RPMI7951 (cell line): Measurements from ENCODE around the gene PNKP. TPM values are rescaled to one million over a fixed set of nuclear protein-coding genes. Genes with fewer than 3 reads are reported as not detected.

Experiments used
- DNase-seq: peaks from one replicate; pipeline ENCODE4 v3.0.0-alpha.2; 2012; ENCODE audit warnings: low read depth
- total RNA-seq: library from RNA; depleted of rRNA; stranded (reverse); fragments of >200 nt; shearing (Covaris generic); gene quantifications from 2 replicates; pipeline ENCODE4 v1.2.3, GENCODE V29; 2014

The PNKP gene
- total RNA-seq, 1 experiment from 2014 or later, result 22.7 TPM

GRCh38 chr19:49860336-49861102 is 6.9 kb downstream of the PNKP start:
- no peak for DNase-seq

DNA sequence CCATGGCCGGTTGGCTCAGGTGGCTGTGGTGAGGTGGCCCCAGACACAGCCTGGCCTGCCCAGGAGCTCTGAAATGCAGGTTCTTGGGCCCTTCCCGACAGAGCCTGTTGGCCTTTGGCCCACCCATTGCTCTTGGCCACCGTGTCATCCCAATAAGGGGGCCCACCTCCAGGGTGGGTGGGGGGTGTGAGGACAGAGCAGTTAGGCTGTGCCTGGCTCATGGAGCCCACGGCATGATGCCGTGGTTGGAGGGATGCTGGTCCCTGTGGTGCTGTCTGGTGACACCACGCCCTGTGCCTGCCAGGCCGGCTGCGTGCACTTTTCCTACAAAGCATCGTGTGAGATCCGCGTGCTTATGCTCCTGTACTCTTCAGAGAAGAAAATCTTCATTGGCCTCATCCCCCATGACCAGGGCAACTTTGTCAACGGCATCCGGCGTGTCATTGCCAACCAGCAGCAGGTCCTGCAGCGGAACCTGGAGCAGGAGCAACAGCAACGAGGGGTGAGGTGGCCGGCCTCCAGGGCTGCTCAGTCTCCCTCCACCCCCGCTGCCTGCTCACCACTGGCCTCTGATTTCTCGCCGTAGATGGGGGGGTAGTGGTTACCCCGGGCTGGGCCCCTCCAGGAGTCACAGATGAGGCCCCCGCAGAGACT is 7.6 kb downstream of the PNKP start:
- no peak for DNase-seq

DNA sequence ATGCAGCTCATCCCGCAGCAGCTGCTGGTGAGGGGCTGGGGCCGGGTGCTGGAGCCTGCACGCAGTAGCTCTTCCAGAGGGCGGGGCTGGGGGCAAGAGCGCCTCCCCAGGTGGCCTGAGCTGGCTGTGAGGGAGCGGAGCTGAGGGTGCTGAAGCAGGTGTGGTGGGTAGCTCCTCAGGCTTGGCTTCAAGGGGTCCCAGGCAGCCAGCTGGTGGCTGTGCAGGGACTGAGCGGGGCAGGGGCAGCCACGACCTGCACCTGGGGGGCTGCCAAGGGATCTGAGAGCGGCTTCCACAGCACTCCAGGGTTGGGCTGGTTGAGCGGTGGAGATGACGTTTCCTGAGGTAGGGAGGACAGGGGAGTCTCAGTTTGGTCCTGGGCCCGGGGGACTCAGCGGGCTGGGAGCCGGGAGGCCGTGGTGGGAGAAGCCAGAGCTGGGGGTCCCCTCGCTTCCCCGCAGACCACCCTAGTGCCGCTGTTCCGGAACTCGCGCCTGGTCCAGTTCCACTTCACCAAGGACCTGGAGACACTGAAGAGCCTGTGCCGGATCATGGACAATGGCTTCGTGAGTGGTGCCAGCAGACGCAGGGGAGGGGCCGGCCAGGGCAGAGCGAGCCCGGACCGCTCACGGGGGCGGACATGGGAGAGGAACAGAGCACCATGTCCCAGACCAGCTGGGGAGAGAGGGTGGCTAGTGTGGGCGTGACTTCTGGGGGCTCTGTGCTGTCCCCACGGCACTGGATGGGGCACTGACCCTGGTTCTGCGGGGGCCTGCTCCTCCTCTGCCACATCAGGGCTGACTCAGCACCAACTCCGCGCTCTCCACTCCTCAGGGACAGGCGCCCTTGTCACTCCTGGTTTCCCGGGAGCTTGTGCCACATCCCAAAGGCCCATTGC is 9.0 kb downstream of the PNKP start:
- peak; percentile 55 for DNase-seq

DNA sequence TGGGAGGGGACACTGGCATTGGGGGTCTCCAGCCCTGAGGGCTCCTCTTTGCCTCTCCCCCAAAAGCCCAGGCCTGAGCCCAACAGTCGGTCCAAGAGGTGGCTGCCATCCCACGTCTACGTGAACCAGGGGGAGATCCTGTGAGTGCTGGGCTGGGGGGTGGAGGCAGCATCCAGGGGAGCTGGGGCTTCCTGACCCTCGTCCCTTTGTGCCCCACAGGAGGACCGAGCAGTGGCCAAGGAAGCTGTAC is 9.6 kb downstream of the PNKP start:
- DNase-seq, result no peak

- no peak for DNase-seq
Observed at GRCh38 chr19:49857061-49857837, 10.1 kb downstream of the PNKP start.

GRCh38 chr19:49856574-49857021 is 10.8 kb downstream of the PNKP start:
- DNase-seq, result no peak

DNA sequence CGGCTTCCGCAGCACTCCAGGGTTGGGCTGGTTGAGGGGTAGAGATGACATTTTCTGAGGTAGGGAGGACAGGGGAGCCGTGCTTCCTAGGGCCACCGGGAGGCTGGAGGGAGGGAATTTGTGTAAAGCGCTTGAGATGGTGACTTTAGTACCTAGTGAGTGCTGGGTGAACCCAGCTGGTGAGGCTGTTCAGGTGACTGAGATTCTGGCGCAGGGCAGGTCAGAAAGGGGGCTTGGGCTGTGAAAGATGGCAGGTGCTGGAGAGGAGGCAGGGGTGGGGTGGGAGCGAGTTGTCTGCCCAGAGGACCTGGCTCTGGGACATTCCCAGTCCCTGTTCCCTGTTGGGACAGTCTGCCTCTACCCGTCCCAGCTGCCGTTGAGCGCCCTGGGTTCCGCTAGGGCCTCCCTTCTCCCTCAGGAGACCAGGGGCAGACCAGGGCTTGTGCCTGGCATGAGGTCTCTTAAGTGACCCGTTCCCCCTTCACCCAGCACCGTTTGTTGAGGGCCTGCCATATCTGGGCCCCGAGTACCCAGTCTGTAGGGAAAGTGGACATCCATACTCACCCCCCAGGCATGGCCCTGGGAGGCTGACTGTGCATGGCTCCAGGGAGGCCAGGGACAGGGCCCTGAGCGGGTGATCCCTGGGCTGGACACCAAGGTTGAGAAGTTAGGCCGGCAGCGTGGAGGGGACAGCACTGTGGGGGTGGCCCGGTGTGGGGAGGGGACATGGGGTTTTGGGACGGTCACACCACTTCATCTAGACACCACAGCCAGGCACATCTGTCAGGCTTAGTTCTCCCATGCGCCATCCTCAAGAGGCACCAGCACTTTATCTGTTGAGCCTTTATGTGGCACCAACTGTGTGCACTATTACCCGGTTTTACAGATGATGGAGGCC is 11.5 kb downstream of the PNKP start:
- DNase-seq, result no peak

GRCh38 chr19:49855277-49855675 is 12.1 kb downstream of the PNKP start:
- no peak for DNase-seq

DNA sequence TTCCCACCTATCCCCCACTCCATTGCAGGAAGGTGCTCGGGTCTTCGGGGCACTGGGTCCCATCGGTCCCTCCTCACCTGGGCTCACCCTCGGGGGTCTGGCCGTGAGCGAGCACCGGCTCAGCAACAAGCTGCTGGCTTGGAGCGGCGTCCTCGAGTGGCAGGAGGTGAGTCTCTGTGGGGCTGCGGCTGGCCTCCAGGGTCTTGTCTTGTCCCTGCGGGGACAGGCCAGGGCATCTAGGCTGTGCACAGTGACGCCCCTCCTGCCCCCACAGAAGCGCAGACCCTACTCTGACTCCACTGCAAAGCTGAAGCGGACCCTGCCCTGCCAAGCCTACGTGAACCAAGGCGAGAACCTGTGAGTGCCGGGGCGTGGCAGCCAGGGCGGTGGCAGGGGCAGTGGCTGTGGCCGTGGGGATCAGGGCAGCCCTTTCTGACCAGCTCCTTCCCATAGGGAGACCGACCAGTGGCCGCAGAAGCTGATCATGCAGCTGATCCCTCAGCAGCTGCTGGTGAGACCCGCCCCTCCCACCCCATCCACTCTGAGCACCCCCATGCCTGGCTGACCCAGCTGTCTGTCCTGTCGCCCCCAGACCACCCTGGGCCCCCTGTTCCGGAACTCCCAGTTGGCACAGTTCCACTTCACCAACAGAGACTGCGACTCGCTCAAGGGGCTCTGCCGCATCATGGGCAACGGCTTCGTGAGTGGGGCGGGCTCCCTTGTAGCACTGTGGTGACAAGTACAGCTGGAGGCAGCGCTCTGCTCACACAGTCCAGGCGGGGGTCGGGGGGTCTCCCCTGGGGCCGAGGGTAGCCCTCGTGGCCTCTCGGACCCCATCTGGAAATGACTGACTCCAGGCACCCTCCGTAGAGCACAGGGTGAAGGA is 12.8 kb downstream of the PNKP start:
- DNase-seq, result no peak

- DNase-seq, result no peak
Observed at GRCh38 chr19:49853852-49854377, 13.5 kb downstream of the PNKP start.

DNA sequence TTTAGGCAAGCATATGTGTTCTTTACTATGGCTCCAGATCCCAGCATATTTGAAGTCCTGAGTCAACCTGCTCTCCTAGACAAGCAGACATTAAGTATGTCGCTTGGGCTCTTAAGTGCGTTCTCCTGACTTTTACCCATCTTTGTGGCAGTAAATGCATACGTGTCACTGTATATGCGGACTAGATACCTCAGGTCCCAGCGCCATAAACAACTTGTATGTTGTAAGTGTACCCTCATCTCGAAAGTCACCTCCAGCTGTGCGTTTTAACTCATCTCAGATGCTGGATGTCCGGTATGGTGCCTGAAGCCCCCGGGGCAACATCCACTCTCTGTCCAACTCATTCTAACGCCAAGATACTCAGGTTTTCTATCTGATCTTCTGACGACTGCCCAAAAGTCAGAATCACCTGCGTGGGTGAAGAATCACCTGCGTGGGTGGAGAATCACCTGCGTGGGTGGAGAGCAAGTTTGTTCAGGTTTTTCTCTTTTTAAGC is 14.7 kb downstream of the PNKP start:
- no peak for DNase-seq

DNA sequence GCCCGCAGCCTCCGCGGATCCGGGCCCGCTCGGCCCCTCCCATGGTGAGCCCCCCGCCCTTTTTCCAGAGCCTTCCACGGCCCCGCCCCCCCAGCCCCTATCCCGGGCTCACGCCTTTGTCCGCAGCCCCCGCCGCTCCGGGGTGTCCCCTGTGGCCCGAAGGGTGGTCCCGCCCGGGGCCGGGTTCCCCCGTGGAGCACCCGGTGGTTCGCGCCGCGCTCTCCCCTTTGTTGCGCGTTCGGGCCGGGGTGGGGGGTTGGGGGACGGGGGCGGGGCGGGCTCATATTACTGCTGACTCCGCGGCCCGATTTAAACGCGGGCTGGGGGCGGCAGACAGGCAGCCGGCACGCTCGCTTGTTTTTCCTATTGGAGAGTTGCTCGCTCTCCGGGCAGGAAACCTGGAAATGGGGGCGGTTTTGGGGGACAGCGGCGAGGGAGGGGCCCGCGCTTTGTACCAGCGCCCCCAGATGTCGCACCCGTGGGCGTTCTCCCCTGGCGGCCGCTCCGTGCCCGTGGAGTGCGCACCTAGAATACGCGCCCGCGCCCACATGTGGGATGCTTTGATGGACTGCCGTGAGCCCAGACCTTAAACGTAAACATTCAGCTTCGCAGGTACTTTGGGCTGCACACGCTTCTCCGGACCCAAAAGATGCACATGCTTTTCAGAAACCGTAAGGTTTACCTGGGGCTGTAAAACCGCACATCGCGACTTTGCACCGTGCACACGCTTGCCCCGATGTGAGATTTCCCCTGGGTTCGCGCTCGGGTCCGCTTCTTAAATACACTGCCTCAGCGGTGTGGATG is 15.7 kb downstream of the PNKP start:
- no peak for DNase-seq

GRCh38 chr19:49850487-49851342 is 16.7 kb downstream of the PNKP start, which contains the start of gene PTOV1:
Gene PTOV1 (plus strand): TSS chr19:49851159.
- peak; percentile 92 for DNase-seq

DNA sequence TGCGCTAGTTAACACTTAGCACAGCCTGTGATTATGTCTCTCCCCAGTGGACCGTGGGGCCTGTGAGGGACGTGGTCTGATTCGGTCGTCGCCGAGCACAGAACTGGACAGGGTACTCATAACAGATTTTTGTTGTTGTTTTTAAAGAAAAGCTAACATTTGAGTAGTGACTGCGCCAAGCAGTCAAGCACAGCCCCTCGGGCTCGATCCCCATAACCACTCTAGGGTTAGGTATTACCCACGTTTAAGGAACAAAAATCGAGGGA is 17.2 kb downstream of the PNKP start:
- DNase-seq, result no peak

DNA sequence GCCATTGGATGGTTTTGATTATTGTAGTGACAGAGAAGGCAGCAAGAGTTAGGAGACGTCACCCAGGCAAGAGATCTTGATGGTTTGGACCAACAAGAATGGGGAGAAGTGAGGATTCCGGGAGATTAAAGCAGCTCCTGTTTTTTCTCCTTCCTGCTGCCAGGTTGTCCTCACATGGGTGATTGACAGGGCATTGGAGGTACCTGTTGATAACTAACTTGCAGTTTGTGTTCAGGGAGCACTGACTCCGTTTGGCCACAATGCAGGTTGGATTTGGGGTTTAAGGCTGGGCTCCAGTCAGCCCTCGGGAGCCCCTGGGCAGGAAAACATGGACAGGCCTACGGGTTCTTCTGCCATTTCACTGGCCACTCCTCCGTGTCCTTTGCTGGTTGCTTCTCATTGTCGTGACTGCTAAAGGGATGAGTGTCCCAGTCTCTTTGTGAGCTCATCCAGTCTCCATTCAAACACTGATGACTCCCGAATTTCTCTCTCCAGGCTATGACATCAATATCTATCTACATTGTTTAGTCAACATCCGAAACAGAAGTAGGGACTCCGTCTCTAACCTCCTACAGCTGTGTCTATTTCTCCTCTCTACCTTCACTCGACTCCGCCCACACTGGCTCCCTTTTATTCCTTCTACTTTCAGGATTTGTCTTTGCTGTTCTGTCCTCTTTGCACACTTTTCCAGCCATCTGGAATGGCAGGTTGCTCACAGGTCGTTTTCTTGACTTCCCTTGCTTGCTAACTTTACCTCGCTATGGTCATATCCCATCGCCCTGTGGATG is 17.7 kb downstream of the PNKP start:
- no peak for DNase-seq

- DNase-seq, result no peak
Observed at GRCh38 chr19:49848938-49849337, 18.4 kb downstream of the PNKP start.
